ENCODE data around the gene TRIM29. TPM values are rescaled to one million over a fixed set of nuclear protein-coding genes. Genes with fewer than 3 reads are reported as not detected.

The TRIM29 gene
- total RNA-seq, 1 experiment from 2014 or later = 38.5 TPM

DNA sequence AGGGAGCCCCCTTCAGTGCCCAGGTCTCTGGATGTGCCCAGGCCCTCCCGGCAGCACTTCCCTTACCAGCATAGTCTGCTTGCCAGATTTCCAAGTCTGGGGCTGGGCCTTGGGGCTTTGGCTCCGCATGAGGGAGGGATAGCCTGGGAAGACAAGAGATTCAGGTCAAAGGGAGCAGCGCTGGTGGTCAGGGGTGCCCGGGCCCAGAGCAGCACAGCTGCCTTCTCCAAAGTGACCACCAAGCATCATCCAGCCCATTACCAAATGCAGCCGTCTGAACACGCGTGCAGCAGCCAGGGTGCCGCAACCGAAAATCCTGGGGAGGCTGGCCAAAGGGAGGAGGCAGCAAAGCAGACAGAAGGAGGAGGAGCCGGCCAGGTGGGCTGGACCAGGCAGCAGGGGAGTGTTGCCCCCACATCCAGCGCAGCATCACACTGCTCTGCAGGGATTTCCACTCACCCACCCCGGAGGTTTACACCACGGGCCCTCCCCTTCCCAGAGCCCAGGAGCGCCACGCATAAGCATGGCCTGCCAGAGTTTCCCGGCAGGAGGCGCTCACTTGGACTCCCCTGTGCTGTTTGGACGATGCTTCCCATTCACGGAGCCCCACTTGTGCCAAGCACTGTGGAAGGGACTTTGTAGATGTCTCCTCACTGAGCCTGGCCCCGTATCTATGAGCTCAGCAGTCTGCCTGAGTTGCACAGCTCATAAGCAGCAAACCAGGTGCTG, 22.5 kb downstream of the TRIM29 start:
- H3K9me3 ChIP-seq (ENCODE audit: low read length) = no peaks in the 10 kb centered on the region
- H3F3A ChIP-seq (ENCODE audit: low read length, unreplicated experiment) = no peaks in the 10 kb centered on the region
- H3K4me3 ChIP-seq (ENCODE audit: low read length) = no peak overlapping the region
- no peak overlapping the region for H3K4me2 ChIP-seq (ENCODE audit: low read length)
- no peaks in the 10 kb centered on the region for H4K20me1 ChIP-seq (ENCODE audit: low read length)
- no peaks in the 10 kb centered on the region for H3K9me2 ChIP-seq (replicated peaks; ENCODE audit: low read length)
- BruUV-seq (replicated peaks) = no TSS peak
- H3K27ac ChIP-seq (ENCODE audit: low read length) = no peak overlapping the region
- H3K4me1 ChIP-seq (ENCODE audit: insufficient read depth, low read length) = no peaks in the 10 kb centered on the region
- H2AFZ ChIP-seq (ENCODE audit: low read length) = no peak overlapping the region
- no peak for DNase-seq
- ChIA-PET CTCF (no interaction called here), POLR2A (ENCODE audit: unreplicated experiment) (interaction anchor here (0.7 kb wide), 1 partner anchor 21 kb away, joined by 5 read pairs; no protein-coding TSS in a partner anchor)
- H3K9ac ChIP-seq (ENCODE audit: low read length) = no peak overlapping the region
- H3K36me3 ChIP-seq (ENCODE audit: low read depth, low read length) = no peaks in the 10 kb centered on the region
- TF ChIP-seq, protein P1, sequence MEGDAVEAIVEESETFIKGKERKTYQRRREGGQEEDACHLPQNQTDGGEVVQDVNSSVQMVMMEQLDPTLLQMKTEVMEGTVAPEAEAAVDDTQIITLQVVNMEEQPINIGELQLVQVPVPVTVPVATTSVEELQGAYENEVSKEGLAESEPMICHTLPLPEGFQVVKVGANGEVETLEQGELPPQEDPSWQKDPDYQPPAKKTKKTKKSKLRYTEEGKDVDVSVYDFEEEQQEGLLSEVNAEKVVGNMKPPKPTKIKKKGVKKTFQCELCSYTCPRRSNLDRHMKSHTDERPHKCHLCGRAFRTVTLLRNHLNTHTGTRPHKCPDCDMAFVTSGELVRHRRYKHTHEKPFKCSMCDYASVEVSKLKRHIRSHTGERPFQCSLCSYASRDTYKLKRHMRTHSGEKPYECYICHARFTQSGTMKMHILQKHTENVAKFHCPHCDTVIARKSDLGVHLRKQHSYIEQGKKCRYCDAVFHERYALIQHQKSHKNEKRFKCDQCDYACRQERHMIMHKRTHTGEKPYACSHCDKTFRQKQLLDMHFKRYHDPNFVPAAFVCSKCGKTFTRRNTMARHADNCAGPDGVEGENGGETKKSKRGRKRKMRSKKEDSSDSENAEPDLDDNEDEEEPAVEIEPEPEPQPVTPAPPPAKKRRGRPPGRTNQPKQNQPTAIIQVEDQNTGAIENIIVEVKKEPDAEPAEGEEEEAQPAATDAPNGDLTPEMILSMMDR (conservative IDR thresholded peaks at IDR 0.05; ENCODE audit: low read depth, low read length) = peak; percentile 24; the same call in 1 of the 2 replicates
- TF ChIP-seq EZH2phosphoT487 (IDR thresholded peaks at IDR 0.05; ENCODE audit: borderline replicate concordance, low read length) = no peak
- no peak for TF ChIP-seq EZH2 (IDR thresholded peaks at IDR 0.05; ENCODE audit: low read length, unreplicated experiment)
- intact Hi-C loops (cut with micrococcal nuclease) = no loop called here
- no peaks in the 10 kb centered on the region for H3K27me3 ChIP-seq (ENCODE audit: low read length)
- no peaks in the 10 kb centered on the region for H3K79me2 ChIP-seq (ENCODE audit: low read length)
- no peak for ATAC-seq

DNA sequence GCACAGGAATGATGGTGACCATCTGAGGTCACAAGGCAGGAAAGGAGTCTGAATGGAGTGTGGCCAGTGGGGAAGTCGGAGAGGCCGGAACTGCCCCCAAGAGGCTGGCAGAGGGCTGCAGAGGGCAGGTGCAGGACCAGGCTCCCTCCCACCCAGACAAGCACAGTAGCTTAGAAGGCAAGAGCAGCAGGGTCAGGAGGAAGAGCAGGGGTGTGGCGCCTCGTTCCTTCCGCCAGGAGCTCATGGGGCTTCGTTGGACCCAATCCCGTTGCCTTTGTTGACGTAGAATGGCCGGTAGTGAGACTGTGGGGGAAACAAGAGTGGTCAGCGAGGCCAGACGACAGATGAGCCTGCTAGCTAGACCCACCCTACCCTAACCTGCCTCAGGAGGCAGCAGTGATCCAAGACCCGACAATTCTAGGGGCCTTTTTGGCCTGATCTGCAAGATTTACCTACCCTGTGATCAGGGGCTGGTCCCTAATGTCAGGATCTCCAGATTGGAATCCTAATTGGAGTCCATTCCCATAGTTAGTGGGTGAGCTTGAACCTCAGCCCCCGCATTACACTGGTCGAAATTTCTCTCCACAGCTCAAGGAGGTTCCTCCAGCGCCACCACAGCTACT, 25.6 kb downstream of the TRIM29 start:
- no peaks in the 10 kb centered on the region for H4K20me1 ChIP-seq (ENCODE audit: low read length)
- DNase-seq = no peak
- H2AFZ ChIP-seq (ENCODE audit: low read length) = no peak overlapping the region
- 0 out of 2 replicates have a peak, but pooled peaks cover 4% of the 10 kb centered on the region for H3K27me3 ChIP-seq (ENCODE audit: low read length)
- CTCF ChIA-PET = no interaction called here
- H3K4me3 ChIP-seq (ENCODE audit: low read length) = no peak overlapping the region
- H3K4me1 ChIP-seq (ENCODE audit: insufficient read depth, low read length) = no peaks in the 10 kb centered on the region
- no peaks in the 10 kb centered on the region for H3K36me3 ChIP-seq (ENCODE audit: low read depth, low read length)
- no peak overlapping the region for H3K27ac ChIP-seq (ENCODE audit: low read length)
- no peak overlapping the region for H3K9ac ChIP-seq (ENCODE audit: low read length)
- no peaks in the 10 kb centered on the region for H3K9me3 ChIP-seq (ENCODE audit: low read length)
- no peak for ATAC-seq
- H3F3A ChIP-seq (ENCODE audit: low read length, unreplicated experiment) = no peaks in the 10 kb centered on the region
- no peaks in the 10 kb centered on the region for H3K79me2 ChIP-seq (ENCODE audit: low read length)
- POLR2A ChIA-PET (ENCODE audit: unreplicated experiment) = no interaction called here
- intact Hi-C loops (cut with micrococcal nuclease) = no loop called here
- BruUV-seq (replicated peaks) = no TSS peak
- no peaks in the 10 kb centered on the region for H3K9me2 ChIP-seq (replicated peaks; ENCODE audit: low read length)
- TF ChIP-seq EZH2phosphoT487 (IDR thresholded peaks at IDR 0.05; ENCODE audit: borderline replicate concordance, low read length) (no peak), EZH2 (IDR thresholded peaks at IDR 0.05; ENCODE audit: low read length, unreplicated experiment) (no peak)
- TF ChIP-seq, protein P1 (conservative IDR thresholded peaks at IDR 0.05; ENCODE audit: low read depth, low read length) = peak; percentile 57
- no peak overlapping the region for H3K4me2 ChIP-seq (ENCODE audit: low read length)

DNA sequence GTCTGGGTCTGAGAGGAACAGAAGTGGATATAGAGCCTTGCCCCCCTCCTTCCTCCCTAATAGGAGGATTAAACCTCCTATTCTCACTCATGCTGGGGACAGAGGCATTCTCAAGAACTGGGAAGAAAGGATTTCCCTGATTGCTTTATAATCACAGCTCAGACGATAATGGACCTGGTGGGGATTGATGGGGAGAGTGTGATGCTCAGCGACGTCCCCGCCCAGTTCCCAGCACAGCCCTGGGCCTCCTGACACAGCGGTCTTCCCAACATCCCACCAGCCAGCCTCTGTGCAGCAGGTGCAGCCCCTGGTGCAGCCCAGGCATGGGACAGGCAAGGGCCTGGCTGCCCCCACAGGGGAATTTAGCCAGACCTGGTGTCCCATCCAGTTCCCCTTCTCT, 28.4 kb downstream of the TRIM29 start:
- H3K4me3 ChIP-seq (ENCODE audit: low read length) = no peak overlapping the region
- ChIA-PET CTCF (no interaction called here), POLR2A (ENCODE audit: unreplicated experiment) (no interaction called here)
- no peaks in the 10 kb centered on the region for H3F3A ChIP-seq (ENCODE audit: low read length, unreplicated experiment)
- H3K9me2 ChIP-seq (replicated peaks; ENCODE audit: low read length) = no peaks in the 10 kb centered on the region
- no peak for ATAC-seq
- TF ChIP-seq, protein P1 (conservative IDR thresholded peaks at IDR 0.05; ENCODE audit: low read depth, low read length) = no peak
- BruUV-seq (replicated peaks) = no TSS peak
- intact Hi-C loops (cut with micrococcal nuclease) = no loop called here
- no peaks in the 10 kb centered on the region for H3K79me2 ChIP-seq (ENCODE audit: low read length)
- H3K27ac ChIP-seq (ENCODE audit: low read length) = no peak overlapping the region
- H3K36me3 ChIP-seq (ENCODE audit: low read depth, low read length) = no peaks in the 10 kb centered on the region
- no peak overlapping the region for H3K4me2 ChIP-seq (ENCODE audit: low read length)
- peaks cover 30% of the 10 kb centered on the region for H3K27me3 ChIP-seq (ENCODE audit: low read length)
- no peak overlapping the region for H3K9ac ChIP-seq (ENCODE audit: low read length)
- H3K4me1 ChIP-seq (ENCODE audit: insufficient read depth, low read length) = no peaks in the 10 kb centered on the region
- H4K20me1 ChIP-seq (ENCODE audit: low read length) = no peaks in the 10 kb centered on the region
- H2AFZ ChIP-seq (ENCODE audit: low read length) = no peak overlapping the region
- no peak for DNase-seq
- no peaks in the 10 kb centered on the region for H3K9me3 ChIP-seq (ENCODE audit: low read length)

Data from PC-3 (cell line).